ENCODE data around the gene CBY3.
"Not testable (repeated sequence)": the region's sequence is repeated elsewhere in the genome, so short reads cannot be mapped to it uniquely, and the experiment has no call there.

CBY3 gene

GRCh38 chr5:179680780-179681401, at the start of gene CBY3:
Gene CBY3 (minus strand): TSS chr5:179681034. CDS start chr5:179680918, 116 bp downstream.
- no peak for FAIRE-seq

- FAIRE-seq: no peak
Observed at GRCh38 chr5:179730356-179730755, 49.5 kb upstream of the CBY3 start.

- no peak for FAIRE-seq
Observed at GRCh38 chr5:179729727-179730126, 48.9 kb upstream of the CBY3 start.

- no peak for FAIRE-seq
Observed at GRCh38 chr5:179729303-179729702, 48.5 kb upstream of the CBY3 start.

- FAIRE-seq: no peak
Observed at GRCh38 chr5:179727106-179727505, 46.3 kb upstream of the CBY3 start.

- no peak for FAIRE-seq
Observed at GRCh38 chr5:179724163-179724562, 43.3 kb upstream of the CBY3 start.

- no peak for FAIRE-seq
Observed at GRCh38 chr5:179720222-179720621, 39.4 kb upstream of the CBY3 start.

- FAIRE-seq: no peak
Observed at GRCh38 chr5:179716286-179716685, 35.5 kb upstream of the CBY3 start.

- no peak for FAIRE-seq
Observed at GRCh38 chr5:179700401-179700918, 19.6 kb upstream of the CBY3 start.

GRCh38 chr5:179699616-179700237, 18.9 kb upstream of the CBY3 start:
- FAIRE-seq: no peak

GRCh38 chr5:179698935-179699615, 18.2 kb upstream of the CBY3 start, which contains the start of gene CANX:
Gene CANX (plus strand): TSS chr5:179698967. CDS start chr5:179705682, 6,715 bp downstream.
- FAIRE-seq: no peak

GRCh38 chr5:179697993-179698934, 17.4 kb upstream of the CBY3 start:
- FAIRE-seq: peak; percentile 79

GRCh38 chr5:179697543-179697942, 16.7 kb upstream of the CBY3 start:
- not testable (repeated sequence) for FAIRE-seq

GRCh38 chr5:179697108-179697507, 16.3 kb upstream of the CBY3 start:
- FAIRE-seq: no peak

- FAIRE-seq: no peak
Observed at GRCh38 chr5:179696603-179697002, 15.8 kb upstream of the CBY3 start.

- FAIRE-seq: no peak
Observed at GRCh38 chr5:179694561-179694960, 13.7 kb upstream of the CBY3 start.

- FAIRE-seq: not testable (repeated sequence)
Observed at GRCh38 chr5:179689212-179689611, 8.4 kb upstream of the CBY3 start.

- no peak for FAIRE-seq
Observed at GRCh38 chr5:179680014-179680779, 637 bp downstream of the CBY3 start.

- FAIRE-seq: no peak
Observed at GRCh38 chr5:179679014-179679674, 1.7 kb downstream of the CBY3 start.

GRCh38 chr5:179678223-179679013, 2.4 kb downstream of the CBY3 start:
- no peak for FAIRE-seq
